Right lobe of liver (tissue), 4 donors: Measurements from ENCODE around the gene EDRF1.

Experiments used
- POLR2A ChIP-seq: fragments of 450-650 bp; IDR thresholded peaks from one replicate; pipeline ENCODE4 v1.6.1; 2017; ENCODE audit warnings: antibody characterized with exemption, mild to moderate bottlenecking
- TF ChIP-seq, protein P1 (sequence below), 4 donors: fragments of 200-600 bp in 3 of 4; fragments of 450-650 bp in 1 of 4; IDR thresholded peaks; one replicate each; pipeline versions ENCODE4 v1.5.1 to v1.8.0; 2016 to 2022; ENCODE audit warnings: antibody characterized with exemption in 4 of 4, mild to moderate bottlenecking in 2 of 4
- donor health status: DM: no; HTN: no; CAD: no.
- donor health status: DM: no; HTN: no; CAD: no.
- donor health status: DM: no; HTN: yes; CAD: no.

DNA sequence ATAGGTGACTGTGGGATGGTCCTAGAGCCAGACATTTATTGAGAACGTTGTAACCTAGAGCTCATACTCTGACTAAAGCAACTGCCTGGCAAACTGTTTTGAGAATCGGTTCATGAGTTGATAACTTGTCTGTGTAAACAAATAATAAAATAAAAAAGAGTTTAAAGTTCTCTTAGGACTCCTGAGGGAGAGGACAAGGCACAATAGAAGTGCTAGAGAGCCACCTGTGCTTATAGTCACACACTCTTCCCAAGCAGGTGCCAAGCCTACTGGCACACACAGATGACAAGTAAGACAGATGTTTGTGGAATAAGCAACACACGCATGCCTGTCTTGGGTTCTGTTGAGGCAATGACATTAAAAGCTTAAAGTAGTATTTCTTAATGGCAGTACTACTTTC, 7.9 kb downstream of the EDRF1 start:
- TF ChIP-seq, protein P1, sequence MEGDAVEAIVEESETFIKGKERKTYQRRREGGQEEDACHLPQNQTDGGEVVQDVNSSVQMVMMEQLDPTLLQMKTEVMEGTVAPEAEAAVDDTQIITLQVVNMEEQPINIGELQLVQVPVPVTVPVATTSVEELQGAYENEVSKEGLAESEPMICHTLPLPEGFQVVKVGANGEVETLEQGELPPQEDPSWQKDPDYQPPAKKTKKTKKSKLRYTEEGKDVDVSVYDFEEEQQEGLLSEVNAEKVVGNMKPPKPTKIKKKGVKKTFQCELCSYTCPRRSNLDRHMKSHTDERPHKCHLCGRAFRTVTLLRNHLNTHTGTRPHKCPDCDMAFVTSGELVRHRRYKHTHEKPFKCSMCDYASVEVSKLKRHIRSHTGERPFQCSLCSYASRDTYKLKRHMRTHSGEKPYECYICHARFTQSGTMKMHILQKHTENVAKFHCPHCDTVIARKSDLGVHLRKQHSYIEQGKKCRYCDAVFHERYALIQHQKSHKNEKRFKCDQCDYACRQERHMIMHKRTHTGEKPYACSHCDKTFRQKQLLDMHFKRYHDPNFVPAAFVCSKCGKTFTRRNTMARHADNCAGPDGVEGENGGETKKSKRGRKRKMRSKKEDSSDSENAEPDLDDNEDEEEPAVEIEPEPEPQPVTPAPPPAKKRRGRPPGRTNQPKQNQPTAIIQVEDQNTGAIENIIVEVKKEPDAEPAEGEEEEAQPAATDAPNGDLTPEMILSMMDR (IDR thresholded peaks at IDR 0.05) = no peak
- no peak for TF ChIP-seq POLR2A
